HepG2 (cell line): ENCODE measurements around the gene IL9R.

ENCODE experiments used
- AGO2 ChIP-seq: fragments of 200-400 bp; formaldehyde crosslinking; optimal IDR thresholded peaks from 2 replicates; pipeline ENCODE3; 2017; ENCODE audit warnings: mild to moderate bottlenecking, low read depth, low read length, moderate library complexity
- ZNF776 ChIP-seq: sonication (generic); formaldehyde crosslinking; IDR thresholded peaks from 2 replicates; pipeline ENCODE4 v1.4.0; 2020; ENCODE audit warnings: mild to moderate bottlenecking, missing genetic modification reagents
- ZNF788 ChIP-seq: sonication (generic); formaldehyde crosslinking; IDR thresholded peaks from 2 replicates; pipeline ENCODE4 v1.5.0; 2020; ENCODE audit warnings: mild to moderate bottlenecking, missing genetic modification reagents, borderline replicate concordance

DNA sequence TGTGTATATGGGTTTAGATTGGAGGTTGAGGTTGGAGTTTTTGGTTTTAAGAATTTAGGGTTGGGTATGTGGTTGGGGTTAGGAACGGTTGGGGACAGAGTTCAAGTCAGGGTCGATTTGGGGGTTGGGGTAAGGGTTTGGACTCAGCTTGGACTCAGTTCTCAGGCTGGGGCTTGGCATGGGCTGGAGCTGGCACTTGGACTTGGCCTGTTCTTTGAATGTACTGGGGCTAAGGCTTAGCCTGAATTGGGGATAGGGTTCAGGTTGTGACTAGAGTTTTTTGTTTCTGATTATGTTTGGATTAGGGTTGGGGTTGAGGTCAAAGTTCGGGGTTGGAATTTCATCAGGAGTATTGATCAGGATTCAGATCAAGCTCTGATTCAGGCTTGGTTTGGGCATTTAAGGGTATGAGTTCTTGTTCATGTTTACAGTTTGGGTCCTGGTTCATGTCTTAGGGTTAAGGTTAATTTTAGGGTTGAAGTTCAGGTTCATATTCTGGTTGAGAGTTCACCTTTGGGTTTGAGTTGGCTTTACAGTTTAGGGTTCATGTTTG, 46.2 kb upstream of the IL9R start:
- TF ChIP-seq ZNF788 (CRISPR knock-in tag) (no peak), AGO2 (no peak), ZNF776 (CRISPR knock-in tag) (no peak)
